Measurements from ENCODE around the gene C11orf97.

DNA sequence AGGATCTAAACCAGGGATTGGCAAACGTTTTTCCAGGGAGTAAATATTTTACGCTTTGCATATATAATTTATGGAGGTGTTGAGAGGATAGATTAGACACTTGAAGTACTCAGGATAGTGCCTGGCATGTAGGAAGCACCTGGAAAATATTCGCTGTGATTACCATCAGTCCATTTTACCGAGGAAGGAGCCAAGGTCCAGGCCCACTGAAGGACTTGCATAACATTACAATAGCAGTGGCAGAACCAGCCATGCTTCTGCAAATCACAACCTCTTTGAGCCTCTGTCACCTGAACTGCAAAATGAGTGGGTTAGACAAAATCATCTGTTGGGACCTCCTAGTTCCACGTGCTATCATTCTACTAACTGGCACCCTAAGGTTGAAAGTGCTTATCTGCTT is 36.9 kb downstream of the C11orf97 start:
- TF ChIP-seq POLR2AphosphoS5 (IDR thresholded peaks at IDR 0.05; ENCODE audit: low read depth, low read length) (no peak), SIN3A (IDR thresholded peaks at IDR 0.05; ENCODE audit: borderline replicate concordance, insufficient read depth, low read depth, low read length) (no peak)
- TF ChIP-seq, protein P1, sequence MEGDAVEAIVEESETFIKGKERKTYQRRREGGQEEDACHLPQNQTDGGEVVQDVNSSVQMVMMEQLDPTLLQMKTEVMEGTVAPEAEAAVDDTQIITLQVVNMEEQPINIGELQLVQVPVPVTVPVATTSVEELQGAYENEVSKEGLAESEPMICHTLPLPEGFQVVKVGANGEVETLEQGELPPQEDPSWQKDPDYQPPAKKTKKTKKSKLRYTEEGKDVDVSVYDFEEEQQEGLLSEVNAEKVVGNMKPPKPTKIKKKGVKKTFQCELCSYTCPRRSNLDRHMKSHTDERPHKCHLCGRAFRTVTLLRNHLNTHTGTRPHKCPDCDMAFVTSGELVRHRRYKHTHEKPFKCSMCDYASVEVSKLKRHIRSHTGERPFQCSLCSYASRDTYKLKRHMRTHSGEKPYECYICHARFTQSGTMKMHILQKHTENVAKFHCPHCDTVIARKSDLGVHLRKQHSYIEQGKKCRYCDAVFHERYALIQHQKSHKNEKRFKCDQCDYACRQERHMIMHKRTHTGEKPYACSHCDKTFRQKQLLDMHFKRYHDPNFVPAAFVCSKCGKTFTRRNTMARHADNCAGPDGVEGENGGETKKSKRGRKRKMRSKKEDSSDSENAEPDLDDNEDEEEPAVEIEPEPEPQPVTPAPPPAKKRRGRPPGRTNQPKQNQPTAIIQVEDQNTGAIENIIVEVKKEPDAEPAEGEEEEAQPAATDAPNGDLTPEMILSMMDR (IDR thresholded peaks at IDR 0.05) = no peak
- TF ChIP-seq, protein P2, sequence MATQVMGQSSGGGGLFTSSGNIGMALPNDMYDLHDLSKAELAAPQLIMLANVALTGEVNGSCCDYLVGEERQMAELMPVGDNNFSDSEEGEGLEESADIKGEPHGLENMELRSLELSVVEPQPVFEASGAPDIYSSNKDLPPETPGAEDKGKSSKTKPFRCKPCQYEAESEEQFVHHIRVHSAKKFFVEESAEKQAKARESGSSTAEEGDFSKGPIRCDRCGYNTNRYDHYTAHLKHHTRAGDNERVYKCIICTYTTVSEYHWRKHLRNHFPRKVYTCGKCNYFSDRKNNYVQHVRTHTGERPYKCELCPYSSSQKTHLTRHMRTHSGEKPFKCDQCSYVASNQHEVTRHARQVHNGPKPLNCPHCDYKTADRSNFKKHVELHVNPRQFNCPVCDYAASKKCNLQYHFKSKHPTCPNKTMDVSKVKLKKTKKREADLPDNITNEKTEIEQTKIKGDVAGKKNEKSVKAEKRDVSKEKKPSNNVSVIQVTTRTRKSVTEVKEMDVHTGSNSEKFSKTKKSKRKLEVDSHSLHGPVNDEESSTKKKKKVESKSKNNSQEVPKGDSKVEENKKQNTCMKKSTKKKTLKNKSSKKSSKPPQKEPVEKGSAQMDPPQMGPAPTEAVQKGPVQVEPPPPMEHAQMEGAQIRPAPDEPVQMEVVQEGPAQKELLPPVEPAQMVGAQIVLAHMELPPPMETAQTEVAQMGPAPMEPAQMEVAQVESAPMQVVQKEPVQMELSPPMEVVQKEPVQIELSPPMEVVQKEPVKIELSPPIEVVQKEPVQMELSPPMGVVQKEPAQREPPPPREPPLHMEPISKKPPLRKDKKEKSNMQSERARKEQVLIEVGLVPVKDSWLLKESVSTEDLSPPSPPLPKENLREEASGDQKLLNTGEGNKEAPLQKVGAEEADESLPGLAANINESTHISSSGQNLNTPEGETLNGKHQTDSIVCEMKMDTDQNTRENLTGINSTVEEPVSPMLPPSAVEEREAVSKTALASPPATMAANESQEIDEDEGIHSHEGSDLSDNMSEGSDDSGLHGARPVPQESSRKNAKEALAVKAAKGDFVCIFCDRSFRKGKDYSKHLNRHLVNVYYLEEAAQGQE (IDR thresholded peaks at IDR 0.05; ENCODE audit: insufficient read depth in 1 of 2, low read depth in 2 of 2, low read length in 1 of 2) = no peak
